Measurements from ENCODE around the gene CPNE1. TPM values are rescaled to one million over a fixed set of nuclear protein-coding genes. Genes with fewer than 3 reads are reported as not detected.

CPNE1 gene
- total RNA-seq, 3 donors from 2014 or later = 41.1 to 135 (median 117) TPM

DNA sequence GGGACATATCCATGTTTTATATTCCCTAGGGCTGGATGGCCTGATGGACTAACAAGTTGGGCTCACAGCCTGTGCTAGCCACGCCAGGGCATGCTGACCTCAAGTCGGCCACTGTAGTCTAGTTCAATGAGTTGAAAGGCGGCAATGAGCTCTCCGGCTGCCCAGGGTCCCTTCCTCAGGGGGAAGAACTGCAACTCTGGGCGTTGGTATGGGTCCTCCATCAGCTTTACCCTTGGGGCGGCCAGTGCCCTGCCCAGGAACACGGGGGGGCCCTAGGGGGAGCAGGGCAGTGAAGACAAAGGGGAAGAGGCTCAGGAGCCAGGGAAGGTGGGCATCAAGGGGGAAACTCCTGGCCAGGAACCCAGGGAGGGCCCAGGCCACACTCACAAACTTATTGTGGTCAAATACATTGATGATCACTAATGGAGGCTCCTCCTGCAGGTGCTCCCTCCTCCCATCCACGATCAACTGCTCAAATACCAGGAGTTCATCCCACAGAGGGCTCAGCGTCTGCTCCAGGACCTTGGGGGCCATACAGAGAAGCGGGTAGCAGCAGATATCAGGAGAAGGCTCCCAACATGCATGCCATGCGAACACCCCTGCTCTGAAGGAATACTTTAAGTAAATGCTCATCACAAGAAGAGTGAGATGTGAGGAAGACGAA lies 81.8 kb downstream of the CPNE1 start:
- intact Hi-C loops (cut with DNase I; ENCODE audit: low total_unique reads) = loop anchor here (1.0 kb wide), 1 partner anchor 36 kb away; no protein-coding TSS in a partner anchor
- DNase-seq (ENCODE audit: low spot score in 2 of 2) = no peak
- H3K9me3 ChIP-seq = peaks cover 0 to 7% of the 10 kb centered on the region in 2 donors
- no peaks in the 10 kb centered on the region for H3K27me3 ChIP-seq
- H3K4me1 ChIP-seq = no peaks in the 10 kb centered on the region
- no peaks in the 10 kb centered on the region for H3K36me3 ChIP-seq
- TF ChIP-seq, protein P1, sequence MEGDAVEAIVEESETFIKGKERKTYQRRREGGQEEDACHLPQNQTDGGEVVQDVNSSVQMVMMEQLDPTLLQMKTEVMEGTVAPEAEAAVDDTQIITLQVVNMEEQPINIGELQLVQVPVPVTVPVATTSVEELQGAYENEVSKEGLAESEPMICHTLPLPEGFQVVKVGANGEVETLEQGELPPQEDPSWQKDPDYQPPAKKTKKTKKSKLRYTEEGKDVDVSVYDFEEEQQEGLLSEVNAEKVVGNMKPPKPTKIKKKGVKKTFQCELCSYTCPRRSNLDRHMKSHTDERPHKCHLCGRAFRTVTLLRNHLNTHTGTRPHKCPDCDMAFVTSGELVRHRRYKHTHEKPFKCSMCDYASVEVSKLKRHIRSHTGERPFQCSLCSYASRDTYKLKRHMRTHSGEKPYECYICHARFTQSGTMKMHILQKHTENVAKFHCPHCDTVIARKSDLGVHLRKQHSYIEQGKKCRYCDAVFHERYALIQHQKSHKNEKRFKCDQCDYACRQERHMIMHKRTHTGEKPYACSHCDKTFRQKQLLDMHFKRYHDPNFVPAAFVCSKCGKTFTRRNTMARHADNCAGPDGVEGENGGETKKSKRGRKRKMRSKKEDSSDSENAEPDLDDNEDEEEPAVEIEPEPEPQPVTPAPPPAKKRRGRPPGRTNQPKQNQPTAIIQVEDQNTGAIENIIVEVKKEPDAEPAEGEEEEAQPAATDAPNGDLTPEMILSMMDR (IDR thresholded peaks at IDR 0.05) = no peak
- TF ChIP-seq POLR2A (IDR thresholded peaks at IDR 0.05) (no peak), POLR2AphosphoS5 (IDR thresholded peaks at IDR 0.05) (no peak)
- H3K27ac ChIP-seq = no peak overlapping the region
- no peak overlapping the region for H3K4me3 ChIP-seq

DNA sequence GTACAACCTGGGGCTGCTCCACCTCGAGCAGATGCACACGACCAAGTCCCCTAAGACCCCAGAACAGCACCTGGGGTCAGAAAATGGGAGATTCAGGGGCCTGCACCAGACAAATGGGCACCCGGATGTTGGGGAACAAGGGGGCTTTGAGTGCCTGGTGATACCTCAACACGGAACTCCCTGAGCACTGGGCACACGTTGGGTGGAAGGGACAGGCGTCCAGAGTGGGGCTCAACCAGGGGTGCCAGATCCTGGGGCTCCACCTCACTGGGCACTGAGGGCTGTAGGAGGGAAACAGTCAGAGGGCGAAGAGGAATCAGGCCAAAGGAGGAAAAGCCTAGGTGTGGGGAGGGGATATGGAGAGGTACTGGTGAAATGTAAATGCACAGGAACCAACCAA lies 82.6 kb downstream of the CPNE1 start:
- H3K27me3 ChIP-seq = no peaks in the 10 kb centered on the region
- no peak overlapping the region for H3K4me3 ChIP-seq
- H3K9me3 ChIP-seq = peaks cover 0 to 7% of the 10 kb centered on the region in 2 donors
- no peak for DNase-seq (ENCODE audit: low spot score in 2 of 2)
- H3K27ac ChIP-seq = no peak overlapping the region
- TF ChIP-seq, protein P1 (IDR thresholded peaks at IDR 0.05) = no peak
- TF ChIP-seq POLR2A (IDR thresholded peaks at IDR 0.05) (no peak), POLR2AphosphoS5 (IDR thresholded peaks at IDR 0.05) (no peak)
- H3K4me1 ChIP-seq = no peaks in the 10 kb centered on the region
- intact Hi-C loops (cut with DNase I; ENCODE audit: low total_unique reads) = loop anchor here (1.0 kb wide), 1 partner anchor 37 kb away; no protein-coding TSS in a partner anchor
- no peaks in the 10 kb centered on the region for H3K36me3 ChIP-seq

DNA sequence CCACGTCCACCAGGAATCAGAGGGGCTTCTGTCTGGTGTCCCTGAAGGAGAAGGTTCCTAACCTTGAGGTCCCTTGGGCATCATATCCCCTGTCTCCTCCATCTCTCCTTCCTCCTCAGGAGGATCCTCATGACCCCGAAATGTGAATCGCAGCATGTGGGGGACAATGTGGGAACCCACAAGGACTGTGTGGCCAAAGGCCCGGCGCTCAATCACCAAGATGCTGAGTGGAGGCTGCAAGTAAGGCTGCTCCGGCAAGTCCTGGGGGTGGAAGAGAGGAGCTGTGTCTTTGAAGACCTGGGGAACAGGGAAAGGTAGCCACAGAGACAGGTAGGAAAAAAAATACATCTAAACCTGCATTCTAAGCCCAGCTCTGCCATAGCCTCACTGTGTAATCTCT lies 85.5 kb downstream of the CPNE1 start:
- Histone ChIP-seq H3K9me3 (peaks cover 0 to 7% of the 10 kb centered on the region in 2 donors), H3K4me1 (no peaks in the 10 kb centered on the region), H3K4me3 (no peak overlapping the region), H3K36me3 (no peaks in the 10 kb centered on the region), H3K27me3 (no peaks in the 10 kb centered on the region), H3K27ac (no peak overlapping the region)
- intact Hi-C loops (cut with DNase I; ENCODE audit: low total_unique reads) = no loop called here
- DNase-seq (ENCODE audit: low spot score in 2 of 2) = peak in 1 of 2 donors; percentile 19
- TF ChIP-seq POLR2AphosphoS5 (IDR thresholded peaks at IDR 0.05) = no peak
- TF ChIP-seq POLR2A (IDR thresholded peaks at IDR 0.05) = no peak
- TF ChIP-seq, protein P1 (IDR thresholded peaks at IDR 0.05) = no peak

DNA sequence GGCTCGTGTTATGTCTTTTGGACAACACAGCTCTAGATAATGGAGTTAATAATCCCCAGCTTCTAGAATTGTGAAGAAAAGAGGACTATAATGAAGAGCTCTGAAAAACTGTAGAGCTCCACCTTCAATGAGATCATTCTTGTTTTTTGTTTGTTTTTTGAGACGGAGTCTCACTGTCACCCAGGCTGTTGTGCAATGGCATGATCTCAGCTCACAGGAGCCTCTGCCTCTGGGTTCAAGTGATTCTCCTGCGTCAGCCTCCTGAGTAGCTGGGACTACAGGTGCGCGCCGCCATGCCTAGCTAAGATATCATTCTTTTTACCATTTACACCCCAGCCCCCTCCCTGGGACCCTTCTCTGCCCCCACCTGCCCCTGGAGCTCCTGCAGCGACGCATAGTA lies 86.2 kb downstream of the CPNE1 start:
- no peak for DNase-seq (ENCODE audit: low spot score in 2 of 2)
- H3K27me3 ChIP-seq = no peaks in the 10 kb centered on the region

DNA sequence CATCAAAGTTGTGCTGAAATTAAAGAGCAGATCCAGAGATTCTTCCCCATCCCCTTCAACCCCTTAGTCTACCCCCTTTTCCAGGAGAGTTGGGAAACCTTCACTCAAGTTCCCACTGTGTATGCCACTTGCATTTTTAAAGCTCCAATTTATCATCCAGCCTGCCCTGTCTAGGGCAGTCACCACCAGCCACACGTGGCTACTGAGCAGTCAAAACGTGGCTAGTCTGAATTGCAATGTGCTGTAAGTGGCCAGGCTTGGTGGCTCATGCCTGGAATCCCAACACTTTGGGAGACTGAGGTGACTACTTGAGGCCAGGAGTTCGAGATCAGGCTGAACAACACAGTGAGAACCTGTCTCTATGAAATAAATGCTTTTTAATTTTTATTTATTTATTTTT lies 87.9 kb downstream of the CPNE1 start:
- Histone ChIP-seq H3K27ac (no peak overlapping the region), H3K9me3 (peaks cover 10 to 11% of the 10 kb centered on the region in 2 donors), H3K27me3 (no peaks in the 10 kb centered on the region), H3K4me3 (no peak overlapping the region), H3K4me1 (no peaks in the 10 kb centered on the region), H3K36me3 (no peaks in the 10 kb centered on the region)
- TF ChIP-seq POLR2A (IDR thresholded peaks at IDR 0.05) (no peak), POLR2AphosphoS5 (IDR thresholded peaks at IDR 0.05) (no peak)
- TF ChIP-seq, protein P1 (IDR thresholded peaks at IDR 0.05) = no peak
- intact Hi-C loops (cut with DNase I; ENCODE audit: low total_unique reads) = no loop called here
- no peak for DNase-seq (ENCODE audit: low spot score in 2 of 2)

More for the DNA sequence above, 86.2 kb downstream of the CPNE1 start:
- no peaks in the 10 kb centered on the region for H3K36me3 ChIP-seq
- no peak overlapping the region for H3K27ac ChIP-seq
- H3K9me3 ChIP-seq = peaks cover 0 to 7% of the 10 kb centered on the region in 2 donors
- no peaks in the 10 kb centered on the region for H3K4me1 ChIP-seq
- no peak overlapping the region for H3K4me3 ChIP-seq
- intact Hi-C loops (cut with DNase I; ENCODE audit: low total_unique reads) = no loop called here
- TF ChIP-seq, protein P1 (IDR thresholded peaks at IDR 0.05) = no peak
- TF ChIP-seq POLR2A (IDR thresholded peaks at IDR 0.05) = no peak
- TF ChIP-seq POLR2AphosphoS5 (IDR thresholded peaks at IDR 0.05) = no peak
